H1 (cell line): ENCODE measurements around the gene LCN10. TPM values are rescaled to one million over a fixed set of nuclear protein-coding genes. Genes with fewer than 3 reads are reported as not detected.

Experiments used
- HDAC2 ChIP-seq, 2 experiments: fragments of 300-600 bp in 1 of 2; sonication (generic) in 1 of 2; IDR thresholded peaks; 2 replicates each; pipeline ENCODE4 v1.6.1; 2011 to 2012; ENCODE audit warnings: low read depth in 2 of 2, low read length in 2 of 2, mild to moderate bottlenecking in 2 of 2, moderate library complexity in 2 of 2, borderline replicate concordance in 1 of 2, inconsistent platforms in 1 of 2
- polyA plus RNA-seq, 7 experiments: library from polyadenylated mRNA; depleted of rRNA in 3 of 7; stranded (reverse) in 5 of 7; unstranded in 2 of 7; fragments of >200 nt in 5 of 7; fragments of 200-250 nt in 2 of 7; gene quantifications; 1 replicate in 5 of 7; 2 replicates in 1 of 7; 4 replicates in 1 of 7; pipeline versions ENCODE4 v1.2.1 to v1.2.3, GENCODE V29; 2011 to 2013; ENCODE audit warnings: missing spikeins in 2 of 7, mixed read lengths in 2 of 7
- total RNA-seq: library from RNA; stranded (reverse); fragmentation: NEBNext Ultra II Directional; extraction: Animal tissue kit (Norgen Biotek cat#: 25700); gene quantifications from 2 replicates; pipeline ENCODE4 v1.2.1, GENCODE V29; 2021

Gene LCN10
- total and polyA plus RNA-seq, 2 of the 8 experiments (the other 6 are each of a cell fraction or from before 2014, with no cell fraction given) = 2.6 to 2.8 TPM

GRCh38 chr9:136728548-136729123 is 14.1 kb downstream of the LCN10 start (continued):
- no peak for TF ChIP-seq HDAC2 (IDR thresholded peaks at IDR 0.05; ENCODE audit: borderline replicate concordance in 1 of 2, low read depth in 2 of 2, low read length in 2 of 2)
